HG03025 (cell line): Measurements from ENCODE around the gene SEC61A2.
"Not testable (repeated sequence)": the region's sequence is repeated elsewhere in the genome, so short reads cannot be mapped to it uniquely, and the experiment has no call there.

Experiments
- ATAC-seq: cut with Tn5 transposase; IDR thresholded peaks from one replicate; pipeline ENCODE4 v1.9.1; 2021; ENCODE audit warnings: mild to moderate bottlenecking, moderate library complexity; ENCODE audit not compliant: unreplicated experiment, low FRiP score

SEC61A2 gene

GRCh38 chr10:12129222-12130111, at the start of gene SEC61A2:
TSS of gene SEC61A2 (plus strand) at chr10:12129677. CDS start at chr10:12129788, 111 bp downstream.
- ATAC-seq: peak; percentile 88

- no peak for ATAC-seq
These were observed 48.0 kb upstream of the SEC61A2 start for GRCh38 chr10:12081470-12081869.

GRCh38 chr10:12081879-12082557, 47.5 kb upstream of the SEC61A2 start:
- no peak for ATAC-seq

GRCh38 chr10:12088919-12089318, 40.6 kb upstream of the SEC61A2 start:
- ATAC-seq: no peak

- no peak for ATAC-seq
These were observed 38.1 kb upstream of the SEC61A2 start for GRCh38 chr10:12091421-12091820.

- not testable (repeated sequence) for ATAC-seq
These were observed 32.1 kb upstream of the SEC61A2 start for GRCh38 chr10:12097361-12097760.

- no peak for ATAC-seq
These were observed 31.7 kb upstream of the SEC61A2 start for GRCh38 chr10:12097791-12098190.

- no peak for ATAC-seq
These were observed 30.5 kb upstream of the SEC61A2 start for GRCh38 chr10:12098966-12099365.

GRCh38 chr10:12103802-12104201, 25.7 kb upstream of the SEC61A2 start:
- no peak for ATAC-seq

GRCh38 chr10:12107781-12108180, 21.7 kb upstream of the SEC61A2 start:
- no peak for ATAC-seq

- ATAC-seq: no peak
These were observed 20.2 kb upstream of the SEC61A2 start for GRCh38 chr10:12109286-12109685.

GRCh38 chr10:12111528-12111927, 17.9 kb upstream of the SEC61A2 start:
- no peak for ATAC-seq

- ATAC-seq: no peak
These were observed 15.8 kb upstream of the SEC61A2 start for GRCh38 chr10:12113627-12114026.

GRCh38 chr10:12121673-12122072, 7.8 kb upstream of the SEC61A2 start:
- no peak for ATAC-seq

GRCh38 chr10:12130237-12130872, 878 bp downstream of the SEC61A2 start:
- ATAC-seq: no peak

- ATAC-seq: no peak
These were observed 6.2 kb downstream of the SEC61A2 start for GRCh38 chr10:12135631-12136030.

GRCh38 chr10:12140038-12140437, 10.6 kb downstream of the SEC61A2 start:
- ATAC-seq: no peak

- no peak for ATAC-seq
These were observed 15.1 kb downstream of the SEC61A2 start for GRCh38 chr10:12144538-12144937.

- no peak for ATAC-seq
These were observed 20.7 kb downstream of the SEC61A2 start for GRCh38 chr10:12150163-12150562.

GRCh38 chr10:12154516-12154915, 25.0 kb downstream of the SEC61A2 start:
- no peak for ATAC-seq
